Inflammatory macrophage treated with lipopolysaccharide for 1 hour (primary cell): ENCODE data around the gene TMEM191C.
"Not testable (repeated sequence)": the region's sequence is repeated elsewhere in the genome, so short reads cannot be mapped to it uniquely, and the experiment has no call there.

Source experiments
- DNase-seq, 2 donors: peaks; one replicate each; pipeline ENCODE4 v3.0.0-alpha.2; 2020 to 2022

The TMEM191C gene

GRCh38 chr22:21467337-21468193 is at the start of gene TMEM191C:
TSS of gene TMEM191C (plus strand) at chr22:21467387. CDS start at chr22:21467460, 73 bp downstream.
- DNase-seq: not testable (repeated sequence)

- not testable (repeated sequence) for DNase-seq
Measured at GRCh38 chr22:21417853-21418252, 49.3 kb upstream of the TMEM191C start.

GRCh38 chr22:21418974-21419638 is 48.1 kb upstream of the TMEM191C start:
- not testable (repeated sequence) for DNase-seq

GRCh38 chr22:21420180-21420763 is 46.9 kb upstream of the TMEM191C start:
- DNase-seq: not testable (repeated sequence)

DNA sequence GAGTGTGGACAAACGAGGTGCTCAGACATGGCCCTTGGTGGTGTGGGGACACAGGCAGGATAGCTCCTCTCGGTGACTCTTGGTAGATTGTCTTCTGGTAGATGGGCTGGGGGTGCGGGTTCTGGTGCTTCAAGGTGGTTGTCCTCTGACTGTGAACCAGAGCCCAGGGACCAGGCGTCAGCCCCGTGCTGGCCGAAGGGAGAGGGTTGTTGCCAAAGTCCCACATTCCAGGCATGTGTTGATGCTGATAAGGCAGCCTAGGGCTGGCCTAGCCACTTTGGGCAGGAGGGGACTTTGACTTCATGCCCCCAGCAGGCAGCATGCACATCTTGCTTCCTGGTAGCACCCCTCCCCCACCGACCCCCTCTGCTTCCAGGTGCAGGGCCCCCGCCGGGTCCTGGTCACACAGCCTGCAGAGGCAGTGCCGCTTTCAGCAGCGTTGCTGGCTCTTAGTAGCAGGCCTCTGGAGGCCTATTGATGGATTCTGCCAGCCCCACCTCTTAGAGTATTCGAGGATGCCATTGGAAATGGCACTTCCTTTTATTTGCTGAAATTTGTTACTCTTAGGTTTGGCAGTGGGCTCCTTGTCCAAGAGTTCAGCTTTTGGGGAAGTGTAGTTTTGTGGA is 43.0 kb upstream of the TMEM191C start:
- not testable (repeated sequence) for DNase-seq

- not testable (repeated sequence) for DNase-seq
Measured at GRCh38 chr22:21434378-21435233, 32.6 kb upstream of the TMEM191C start.

DNA sequence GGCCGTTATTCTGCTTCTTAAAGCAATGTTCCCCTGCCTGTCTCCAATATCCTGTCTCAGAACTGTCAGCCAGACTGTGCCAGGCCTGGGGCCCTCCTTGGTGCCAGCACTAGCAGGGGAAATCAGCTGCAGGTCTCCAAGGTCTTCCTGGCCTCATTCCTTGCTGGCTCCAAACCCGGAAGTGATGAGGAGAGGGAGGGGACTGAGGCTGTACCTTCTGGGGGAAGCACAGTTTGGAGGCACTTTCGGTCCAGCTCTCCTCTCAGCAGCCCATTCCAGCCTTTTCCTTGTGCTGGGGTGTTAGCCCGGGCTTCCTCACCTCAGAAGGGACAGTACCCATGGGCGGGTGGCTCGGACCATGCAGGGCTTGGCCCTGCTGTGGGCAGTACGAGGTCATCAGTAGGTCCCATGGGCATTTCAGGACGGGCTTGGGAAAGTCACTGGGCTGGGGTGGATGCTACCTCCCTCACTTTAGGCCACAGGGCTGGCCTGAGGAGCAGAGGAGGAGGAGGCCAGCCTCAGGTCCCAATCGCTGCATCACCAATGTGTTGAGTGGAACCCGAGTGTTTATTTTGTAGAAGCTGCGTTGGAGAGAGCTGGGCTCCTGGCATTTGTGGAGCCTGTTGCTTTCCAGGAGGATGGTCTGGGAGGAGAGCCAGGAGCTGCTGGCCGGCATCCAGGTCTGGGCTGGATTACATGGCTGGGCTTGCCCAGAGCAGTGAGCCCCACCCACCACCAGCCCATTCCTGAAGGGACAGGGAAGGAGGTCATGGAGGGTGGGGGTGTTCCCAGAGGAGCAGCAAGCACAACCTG is 31.0 kb upstream of the TMEM191C start:
- not testable (repeated sequence) for DNase-seq

GRCh38 chr22:21438013-21438412 is 29.2 kb upstream of the TMEM191C start:
- not testable (repeated sequence) for DNase-seq

- DNase-seq: not testable (repeated sequence)
Measured at GRCh38 chr22:21440018-21440636, 27.1 kb upstream of the TMEM191C start.

- DNase-seq: not testable (repeated sequence)
Measured at GRCh38 chr22:21440676-21441075, 26.5 kb upstream of the TMEM191C start.

GRCh38 chr22:21441170-21441569 is 26.0 kb upstream of the TMEM191C start:
- not testable (repeated sequence) for DNase-seq

GRCh38 chr22:21442123-21442522 is 25.1 kb upstream of the TMEM191C start:
- not testable (repeated sequence) for DNase-seq

GRCh38 chr22:21442646-21443045 is 24.5 kb upstream of the TMEM191C start:
- DNase-seq: not testable (repeated sequence)

GRCh38 chr22:21443057-21443734 is 24.0 kb upstream of the TMEM191C start:
- no peak for DNase-seq

GRCh38 chr22:21443735-21444421 is 23.3 kb upstream of the TMEM191C start:
- DNase-seq: no peak

DNA sequence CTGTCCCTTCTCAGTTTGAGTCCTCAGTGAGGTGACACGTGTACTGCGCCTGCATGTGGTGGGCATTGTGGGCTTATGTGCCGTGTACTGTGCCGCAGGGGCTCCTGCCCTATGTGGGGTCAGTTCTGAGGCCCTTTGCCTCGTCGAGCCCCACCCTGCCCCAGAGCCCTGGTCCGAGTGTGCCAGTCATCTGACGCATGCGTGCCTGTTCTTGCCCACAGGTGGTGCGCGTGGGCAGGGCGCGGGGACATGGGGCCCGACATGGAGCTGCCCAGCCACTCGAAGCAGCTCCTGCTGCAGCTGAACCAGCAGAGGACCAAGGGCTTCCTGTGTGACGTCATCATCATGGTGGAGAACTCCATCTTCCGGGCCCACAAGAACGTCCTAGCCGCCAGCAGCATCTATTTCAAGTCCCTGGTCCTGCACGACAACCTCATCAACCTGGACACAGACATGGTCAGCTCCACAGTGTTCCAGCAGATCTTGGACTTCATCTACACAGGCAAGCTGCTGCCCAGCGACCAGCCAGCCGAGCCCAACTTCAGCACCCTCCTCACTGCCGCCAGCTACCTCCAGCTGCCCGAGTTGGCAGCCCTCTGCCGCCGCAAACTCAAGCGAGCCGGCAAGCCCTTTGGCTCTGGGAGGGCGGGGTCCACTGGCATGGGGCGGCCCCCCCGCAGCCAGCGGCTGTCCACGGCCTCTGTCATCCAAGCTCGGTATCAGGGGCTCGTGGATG is 22.3 kb upstream of the TMEM191C start:
- no peak for DNase-seq

DNA sequence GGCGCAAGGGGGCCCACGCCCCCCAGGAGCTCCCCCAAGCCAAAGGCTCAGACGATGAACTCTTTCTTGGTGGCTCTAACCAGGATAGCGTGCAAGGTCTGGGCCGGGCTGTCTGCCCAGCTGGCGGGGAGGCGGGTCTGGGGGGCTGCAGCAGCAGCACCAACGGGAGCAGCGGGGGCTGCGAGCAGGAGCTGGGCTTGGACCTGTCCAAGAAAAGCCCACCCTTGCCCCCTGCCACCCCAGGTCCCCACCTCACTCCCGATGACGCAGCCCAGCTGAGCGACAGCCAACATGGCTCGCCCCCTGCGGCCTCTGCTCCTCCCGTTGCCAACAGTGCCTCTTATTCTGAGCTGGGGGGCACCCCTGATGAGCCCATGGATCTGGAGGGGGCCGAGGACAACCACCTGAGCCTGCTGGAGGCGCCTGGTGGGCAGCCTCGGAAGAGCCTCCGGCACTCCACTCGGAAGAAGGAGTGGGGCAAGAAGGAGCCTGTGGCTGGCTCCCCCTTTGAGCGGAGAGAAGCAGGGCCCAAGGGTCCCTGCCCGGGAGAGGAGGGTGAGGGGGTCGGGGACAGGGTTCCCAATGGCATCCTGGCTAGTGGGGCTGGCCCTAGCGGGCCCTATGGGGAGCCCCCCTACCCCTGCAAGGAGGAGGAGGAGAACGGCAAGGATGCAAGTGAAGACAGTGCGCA is 21.6 kb upstream of the TMEM191C start:
- DNase-seq: no peak
